ENCODE results near the gene ATP13A3. TPM values are rescaled to one million over a fixed set of nuclear protein-coding genes. Genes with fewer than 3 reads are reported as not detected.

The ATP13A3 gene
- total and polyA plus RNA-seq, 2 of the 4 experiments (the other 2 are of a cell fraction): 48.1 to 154 TPM

GRCh38 chr3:194365526-194365925 is 121.3 kb downstream of the ATP13A3 start:
- intact Hi-C loops (cut with micrococcal nuclease): no loop called here
- H3K79me1 ChIP-seq (ENCODE audit: low read depth in 1 of 2, low read length in 2 of 2): peaks cover 0 to 6% of the 10 kb centered on the region in 2 experiments; a peak in 1 of 4 replicates
- 100% methylated on average over 1 of the region's 6 CpGs; no CpG with 5 or more reads in 1 of the 2 experiments for WGBS, 2 experiments (ENCODE audit: extremely low coverage in 2 of 2, insufficient read length in 1 of 2)
- H3K9me3 ChIP-seq (ENCODE audit: control insufficient read depth, insufficient read depth, low read length): no peaks in the 10 kb centered on the region
- peaks cover 16% of the 10 kb centered on the region for H3K9me1 ChIP-seq (ENCODE audit: insufficient read depth, low read length)
- no peak overlapping the region for H2AFZ ChIP-seq (replicated peaks; ENCODE audit: low read length, poor library complexity)
- no peak overlapping the region for H2AK9ac ChIP-seq (replicated peaks; ENCODE audit: low read depth, low read length, poor library complexity)
- peaks cover 30% of the 10 kb centered on the region for H3K4me1 ChIP-seq (ENCODE audit: control insufficient read depth, insufficient read depth, low read length)
- no peaks in the 10 kb centered on the region for H4K20me1 ChIP-seq (ENCODE audit: insufficient read depth, low read length)
- dilution Hi-C loops (cut with HindIII; ENCODE audit: low sequenced_read_pairs, unreplicated experiment): no loop called here
- H2AK5ac ChIP-seq (ENCODE audit: low read depth, low read length): peak overlapping the region; percentile 3; the same call in 1 of the 2 replicates
- H2BK5ac ChIP-seq (ENCODE audit: low read depth, low read length, poor library complexity, severe bottlenecking): peak overlapping the region; percentile 49
- H2BK120ac ChIP-seq (ENCODE audit: low read depth, low read length): peak overlapping the region; percentile 76
- no peak overlapping the region for H3K56ac ChIP-seq (ENCODE audit: extremely low read depth, insufficient read depth, low read length)
- H3K4me2 ChIP-seq (ENCODE audit: low read depth, low read length): no peak overlapping the region
- ATAC-seq (ENCODE audit: low read depth) (no peak), DNase-seq (no peak)
- H4K8ac ChIP-seq (ENCODE audit: low read depth in 2 of 2, low read length in 2 of 2): peak overlapping the region in 1 of 2 experiments; percentile 45; a peak in 1 of 4 replicates
- H2BK20ac ChIP-seq (ENCODE audit: low read depth, low read length): peak overlapping the region; percentile 61
- H4K5ac ChIP-seq (ENCODE audit: low read depth, low read length): no peak overlapping the region
- H3K14ac ChIP-seq (replicated peaks; ENCODE audit: low read depth, low read length): 0 out of 2 replicates have a peak overlapping the region, but pooled peaks have one; percentile 33
- 0 out of 3 replicates have a peak overlapping the region, but pooled peaks have one; percentile 8 for H2BK15ac ChIP-seq (ENCODE audit: low read depth, low read length)
- peak overlapping the region; percentile 52; the same call in 1 of the 2 replicates for H4K91ac ChIP-seq (ENCODE audit: insufficient read depth, low read depth, low read length)
- CTCF ChIA-PET: no interaction called here
- H3K18ac ChIP-seq (ENCODE audit: low read depth, low read length): no peak overlapping the region
- peaks cover 3% of the 10 kb centered on the region; the same call in 1 of the 2 replicates for H3K27me3 ChIP-seq (ENCODE audit: control insufficient read depth, insufficient read depth, low read length)
- BruUV-seq (replicated peaks): no TSS peak
- H3K23ac ChIP-seq (ENCODE audit: low read depth, low read length): no peak overlapping the region; the same call in 1 of the 2 replicates
- H3K9ac ChIP-seq (ENCODE audit: low read depth, low read length): no peak overlapping the region
- no peak overlapping the region for H3K4me3 ChIP-seq (ENCODE audit: insufficient read depth, low read depth, low read length)
- TF ChIP-seq CEBPB (IDR thresholded peaks at IDR 0.05; ENCODE audit: low read depth, low read length): no peak
- TF ChIP-seq RAD21 (IDR thresholded peaks at IDR 0.05; ENCODE audit: low read length): no peak
- no peak for TF ChIP-seq NFE2L2 (IDR thresholded peaks at IDR 0.05; ENCODE audit: low read depth, low read length)
- no peak for TF ChIP-seq FOS (IDR thresholded peaks at IDR 0.05; ENCODE audit: low read depth, low read length)
- no peak for TF ChIP-seq CTCF (conservative IDR thresholded peaks at IDR 0.05; ENCODE audit: low read depth, low read length)
- no peak for TF ChIP-seq POLR2A (IDR thresholded peaks at IDR 0.05; ENCODE audit: low read depth, low read length)
- no peak for TF ChIP-seq CHD1 (IDR thresholded peaks at IDR 0.05; ENCODE audit: low read depth, low read length)
- no peak for TF ChIP-seq MAZ (IDR thresholded peaks at IDR 0.05; ENCODE audit: borderline replicate concordance, low read depth, low read length)
- TF ChIP-seq ELK1 (IDR thresholded peaks at IDR 0.05; ENCODE audit: borderline replicate concordance, low read depth, low read length): no peak
- no peak for TF ChIP-seq MXI1 (IDR thresholded peaks at IDR 0.05; ENCODE audit: borderline replicate concordance, low read depth, low read length)
- POLR2A ChIA-PET (ENCODE audit: unreplicated experiment): interaction anchor here (0.5 kb wide), 1 partner anchor 341 kb away, joined by 3 read pairs; no protein-coding TSS in a partner anchor
- H3K4ac ChIP-seq (ENCODE audit: low read depth, low read length): peak overlapping the region; percentile 46
- in situ Hi-C loops (cut with MboI; ENCODE audit: low sequenced_read_pairs): no loop called here
- H3K27ac ChIP-seq (ENCODE audit: insufficient read depth, low read length): peak overlapping the region; percentile 33; the same call in 1 of the 2 replicates
- H3K36me3 ChIP-seq (ENCODE audit: control insufficient read depth, insufficient read depth, low read length): no peaks in the 10 kb centered on the region

Measured in IMR-90 (cell line).